HG03342 (cell line): ENCODE results near the gene PRKAR2A.
A peak's percentile ranks its signal among the peaks of the same experiment; 100 is the strongest.

Source experiments
- ATAC-seq: cut with Tn5 transposase; IDR thresholded peaks from one replicate; pipeline ENCODE4 v1.9.1; 2021; ENCODE audit warnings: mild to moderate bottlenecking, moderate library complexity; ENCODE audit not compliant: unreplicated experiment

The PRKAR2A gene

DNA sequence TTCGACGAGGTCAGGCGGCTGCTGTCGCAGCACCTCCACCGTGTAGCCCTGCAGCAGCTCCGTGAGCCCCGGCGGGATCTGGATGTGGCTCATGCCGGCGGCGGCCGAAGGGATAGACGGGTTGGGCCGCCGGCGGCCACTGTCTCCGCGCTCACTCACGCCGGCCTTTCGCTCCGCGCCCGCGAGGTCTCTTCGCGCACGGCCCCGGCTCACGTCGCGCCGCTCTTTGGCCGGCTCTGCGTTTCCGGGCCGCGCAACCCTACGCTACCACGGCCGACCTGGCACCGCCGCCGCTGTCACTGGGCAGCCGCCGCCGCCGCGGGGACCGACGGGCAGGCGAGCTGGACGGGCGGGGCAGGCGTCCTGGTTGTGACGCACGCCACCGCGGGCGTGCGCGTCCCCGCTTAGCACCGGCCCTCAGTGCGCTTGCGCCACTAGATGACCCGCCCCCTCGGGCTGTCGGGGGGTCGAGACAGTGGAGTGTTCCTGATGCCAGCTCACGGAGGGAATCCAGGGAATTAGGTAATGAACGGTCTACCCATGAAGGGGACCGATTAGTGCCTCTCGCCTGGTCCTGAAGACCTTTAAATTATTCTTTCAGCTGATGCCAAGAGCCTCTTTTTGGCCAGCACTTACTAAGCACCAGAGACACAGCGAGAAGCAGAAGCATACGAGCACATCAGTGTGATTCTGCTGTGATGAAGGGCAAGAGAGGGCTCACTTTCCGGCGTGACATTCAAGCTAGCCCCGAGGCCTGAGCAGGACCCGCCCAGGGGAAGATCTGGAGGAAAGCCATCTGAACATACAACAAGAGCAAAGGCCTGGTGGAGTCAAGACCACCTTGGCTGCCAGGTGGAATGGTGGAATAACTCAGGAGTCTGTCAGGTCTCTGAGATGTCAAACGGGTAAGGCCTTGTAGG is at the start of gene PRKAR2A:
PRKAR2A (minus strand) TSS at position 371 of the 920 bp plus-strand sequence; CDS start at position 93, 278 bp downstream.
- ATAC-seq = peak; percentile 85

DNA sequence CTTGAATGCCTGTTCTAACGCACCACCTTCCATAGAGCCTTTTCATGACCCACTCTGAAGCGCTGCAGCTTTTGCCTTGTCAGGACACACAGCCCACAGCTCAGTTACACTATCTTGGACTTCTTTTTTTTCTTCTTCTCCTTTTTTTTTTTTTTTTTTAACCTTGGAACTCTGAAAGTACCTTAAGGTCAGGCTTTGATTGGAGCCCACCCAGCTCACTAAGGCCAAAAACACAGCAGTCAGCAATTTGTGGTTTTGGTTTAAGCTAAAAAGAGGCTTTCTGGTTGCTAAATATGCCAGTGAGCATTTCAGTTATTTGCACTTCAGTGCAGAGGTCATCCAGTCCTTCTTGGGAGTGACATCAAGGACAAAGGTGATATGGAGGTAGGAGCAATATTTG is 49.3 kb upstream of the PRKAR2A start:
- ATAC-seq = no peak

DNA sequence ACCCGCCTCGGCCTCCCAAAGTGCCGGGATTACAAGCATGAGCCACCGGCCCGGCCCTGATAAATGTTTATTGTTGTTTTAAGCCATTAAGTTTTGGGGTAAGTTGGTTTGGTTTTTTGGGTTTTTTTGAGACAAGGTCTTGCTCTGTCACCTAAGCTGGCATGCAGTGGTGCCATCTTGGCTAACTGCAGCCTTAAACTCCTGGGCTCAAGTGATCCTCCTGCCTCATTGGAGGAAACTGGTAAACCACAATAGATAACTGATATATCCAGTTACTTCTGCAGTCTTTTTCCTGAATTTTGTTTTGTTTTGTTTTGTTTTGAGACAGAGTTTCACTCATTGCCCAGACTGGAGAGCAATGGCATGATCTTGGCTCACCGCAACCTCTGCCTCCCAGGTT is 46.8 kb upstream of the PRKAR2A start:
- no peak for ATAC-seq

DNA sequence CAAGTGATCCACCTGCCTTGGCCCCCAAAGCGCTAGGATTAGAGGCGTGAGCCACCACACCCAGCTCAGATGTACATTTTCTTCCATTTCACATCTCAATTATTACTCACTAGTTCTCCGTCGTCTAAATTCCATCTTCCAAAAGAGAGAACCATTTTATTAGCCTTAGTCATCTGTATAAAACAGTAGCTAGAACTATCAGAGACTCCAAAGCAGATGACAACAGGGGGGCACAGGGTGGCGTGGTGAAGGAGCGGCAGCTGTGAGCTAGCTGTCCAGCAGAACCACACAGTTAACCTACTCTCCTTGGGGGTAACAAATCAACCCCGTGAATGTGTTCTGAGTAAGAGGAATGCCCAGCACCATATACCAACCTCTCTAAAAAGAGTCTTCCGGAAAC is 43.9 kb upstream of the PRKAR2A start:
- no peak for ATAC-seq

DNA sequence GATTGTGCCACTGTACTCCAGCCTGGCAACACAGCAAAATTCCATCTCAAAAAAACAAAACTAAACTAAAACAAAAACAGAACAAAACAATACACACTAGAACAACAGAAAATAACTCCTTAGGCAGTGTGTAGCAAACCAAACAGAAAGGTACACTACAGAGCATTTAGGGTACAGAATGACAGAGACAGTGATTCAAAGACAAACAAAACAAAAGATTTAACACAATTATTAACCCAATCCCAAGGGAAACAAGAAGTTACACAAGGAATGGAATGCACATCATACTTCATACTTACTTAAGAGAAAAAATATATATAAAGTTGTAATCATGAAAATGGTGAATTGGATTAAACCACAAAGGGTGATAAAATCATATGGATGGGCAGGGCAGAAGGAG is 38.1 kb upstream of the PRKAR2A start:
- no peak for ATAC-seq

DNA sequence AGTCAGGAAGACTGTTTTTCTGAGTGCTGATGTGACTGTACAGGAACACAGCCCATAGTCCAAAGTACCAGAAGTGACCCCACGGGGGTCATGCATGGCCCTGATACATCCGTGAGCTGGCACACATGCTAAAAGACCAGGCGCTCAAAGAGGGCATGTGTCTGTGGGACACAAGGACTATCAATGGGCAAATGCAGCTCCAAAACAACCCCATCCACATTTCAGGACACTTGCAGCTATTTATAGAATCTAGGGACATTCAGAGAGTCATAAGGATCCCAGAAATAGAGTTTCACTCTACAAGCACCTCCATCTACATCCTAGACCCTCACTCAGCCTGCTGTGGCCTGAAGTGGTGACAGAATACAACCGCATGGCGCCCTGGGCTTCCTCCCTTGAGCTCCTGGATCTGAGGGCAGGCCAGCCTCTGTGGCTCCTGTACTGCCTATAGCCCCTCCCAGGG is 34.0 kb upstream of the PRKAR2A start:
- ATAC-seq = no peak

DNA sequence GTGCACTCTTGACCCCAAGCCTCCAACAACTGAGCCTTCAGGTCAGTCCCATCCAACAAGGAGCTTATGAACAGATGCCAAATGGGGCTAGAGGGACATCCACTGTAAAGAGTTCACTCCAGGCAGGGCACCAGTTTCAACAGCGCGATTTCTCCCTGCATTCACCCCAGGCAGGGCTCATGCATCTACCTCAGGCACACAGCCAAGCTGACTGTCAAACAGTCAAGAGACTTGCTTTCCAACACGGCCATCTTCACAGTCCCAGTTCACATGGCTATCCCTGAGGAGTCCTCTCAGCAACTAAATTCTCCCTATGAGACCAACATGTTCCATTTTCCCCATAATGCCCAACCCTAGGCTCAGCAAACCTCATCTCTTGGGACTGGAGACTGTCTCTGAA is 33.3 kb upstream of the PRKAR2A start:
- no peak for ATAC-seq

DNA sequence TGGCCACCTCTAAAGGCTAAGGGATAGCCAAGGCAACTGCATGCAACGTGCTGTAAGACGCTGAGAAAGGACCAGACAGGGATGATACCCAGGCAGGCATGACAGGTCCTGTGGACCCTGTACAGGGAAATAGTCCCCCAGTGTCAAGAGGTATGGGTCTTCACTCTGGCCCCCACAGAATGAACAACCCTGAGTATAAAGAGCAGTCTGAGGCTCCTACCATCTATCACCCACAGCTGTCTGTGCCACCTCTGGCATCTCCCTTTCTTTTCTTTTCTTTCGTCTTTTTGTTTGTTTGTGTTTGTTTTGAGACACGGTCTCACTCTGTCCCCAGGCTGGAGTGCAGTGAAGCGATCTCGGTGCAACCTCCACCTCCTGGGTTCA is 32.3 kb upstream of the PRKAR2A start:
- ATAC-seq = no peak

DNA sequence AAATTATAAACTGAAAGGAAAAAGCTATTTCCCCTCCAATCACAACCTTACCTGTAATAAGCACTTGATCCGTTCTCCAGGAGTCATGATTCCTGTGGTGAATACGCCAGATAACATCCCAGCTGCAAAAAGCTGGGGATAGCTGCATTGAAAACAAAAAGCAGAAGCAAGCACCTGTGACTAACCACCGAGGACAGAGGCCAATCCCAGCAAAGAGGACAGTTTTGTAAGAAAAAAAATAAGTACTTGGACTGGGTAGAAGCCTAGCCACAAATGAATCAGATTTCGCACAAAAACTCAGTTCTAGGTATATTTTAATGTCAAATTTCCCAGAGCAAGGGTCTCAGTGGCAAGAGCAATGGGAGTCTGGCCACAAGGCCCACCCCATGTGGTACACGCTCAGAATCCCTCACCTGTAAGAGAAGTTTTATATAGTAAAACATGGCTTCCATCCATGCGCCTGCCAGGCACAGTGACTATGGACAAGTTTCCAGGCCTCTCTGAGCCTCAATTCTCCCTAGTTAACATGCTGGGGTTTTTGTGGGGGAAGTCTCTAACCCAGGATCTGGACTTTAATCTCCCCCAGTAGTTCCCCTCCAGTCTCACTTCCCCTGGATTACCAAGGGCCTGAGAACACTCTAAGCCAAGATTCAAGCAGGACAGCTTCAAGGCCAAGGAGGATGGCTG is 31.8 kb upstream of the PRKAR2A start:
- no peak for ATAC-seq

DNA sequence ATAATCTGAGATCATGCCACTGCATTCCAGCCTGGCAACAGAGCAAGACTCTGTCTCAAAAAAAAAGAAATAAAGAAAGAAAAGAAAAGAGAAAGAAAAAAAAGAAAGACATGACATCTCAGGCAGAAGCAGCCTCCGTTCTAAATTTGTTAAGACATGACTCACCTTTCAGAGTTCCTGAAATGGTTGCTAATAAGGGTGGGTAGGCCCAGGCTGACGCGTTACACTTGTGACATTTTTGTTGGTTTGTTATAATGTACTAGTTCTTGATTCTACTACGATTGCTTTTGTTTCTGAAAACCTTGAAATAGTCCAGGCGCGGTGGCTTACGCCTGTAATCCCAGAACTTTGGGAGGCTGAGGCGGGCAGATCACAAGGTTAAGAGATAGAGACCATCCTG is 30.0 kb upstream of the PRKAR2A start:
- no peak for ATAC-seq

DNA sequence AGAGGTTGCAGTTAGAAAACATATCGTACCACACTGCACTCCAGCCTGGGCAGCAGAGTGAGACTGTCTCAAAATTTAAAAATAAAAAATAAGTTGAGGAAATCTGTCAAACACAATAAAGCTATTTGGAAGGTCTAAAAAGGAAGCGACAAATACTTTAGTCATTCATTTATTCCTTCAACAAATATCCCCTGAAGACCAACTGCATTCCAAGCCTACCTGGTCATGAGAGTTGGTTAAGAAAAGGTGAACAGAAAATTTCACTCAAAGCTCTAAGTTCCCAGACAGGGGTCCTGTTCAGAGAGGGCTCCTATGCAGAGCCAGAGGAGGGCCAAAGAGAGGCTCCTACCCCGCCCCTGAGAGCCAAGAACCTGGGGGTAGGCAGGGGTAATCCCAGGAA is 15.4 kb upstream of the PRKAR2A start:
- ATAC-seq = no peak

DNA sequence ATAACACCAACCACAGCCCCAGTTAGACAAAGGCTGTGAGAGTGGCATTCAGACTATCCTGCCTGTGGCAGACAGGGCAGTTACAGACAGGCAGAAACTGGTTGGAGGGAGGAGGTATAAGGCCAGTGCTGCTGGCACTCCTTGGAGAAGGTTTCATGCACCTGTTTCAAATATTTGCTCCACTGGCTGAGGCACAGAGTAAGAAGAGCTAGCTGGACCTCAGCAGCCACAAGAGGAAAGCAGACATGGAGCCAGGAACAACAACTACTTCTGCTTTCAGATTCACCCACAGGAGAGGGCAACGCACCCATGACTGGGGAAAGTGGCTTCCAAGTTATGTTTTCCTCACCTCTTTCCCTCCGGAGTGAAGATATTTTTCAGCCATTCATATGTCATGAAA is 11.5 kb upstream of the PRKAR2A start:
- ATAC-seq = no peak

DNA sequence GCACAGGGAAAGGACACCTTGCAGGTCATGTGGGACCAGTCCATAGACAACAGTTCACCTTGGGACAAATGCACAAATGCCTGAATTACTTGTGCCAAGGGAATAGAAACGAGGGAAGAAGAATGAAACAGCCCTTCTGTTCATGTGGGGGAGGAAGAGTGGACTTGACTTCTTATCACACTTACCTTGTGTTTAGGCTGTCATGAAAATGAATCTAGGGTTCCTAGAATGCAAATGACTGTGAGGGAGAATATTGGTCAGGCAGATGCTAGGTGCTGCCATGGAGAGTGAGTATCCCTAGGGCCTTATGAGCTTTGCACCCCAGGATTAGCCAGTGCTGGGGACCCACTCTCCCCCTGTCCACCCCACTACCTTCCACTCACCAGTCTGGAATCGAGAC is 11.0 kb upstream of the PRKAR2A start:
- no peak for ATAC-seq

DNA sequence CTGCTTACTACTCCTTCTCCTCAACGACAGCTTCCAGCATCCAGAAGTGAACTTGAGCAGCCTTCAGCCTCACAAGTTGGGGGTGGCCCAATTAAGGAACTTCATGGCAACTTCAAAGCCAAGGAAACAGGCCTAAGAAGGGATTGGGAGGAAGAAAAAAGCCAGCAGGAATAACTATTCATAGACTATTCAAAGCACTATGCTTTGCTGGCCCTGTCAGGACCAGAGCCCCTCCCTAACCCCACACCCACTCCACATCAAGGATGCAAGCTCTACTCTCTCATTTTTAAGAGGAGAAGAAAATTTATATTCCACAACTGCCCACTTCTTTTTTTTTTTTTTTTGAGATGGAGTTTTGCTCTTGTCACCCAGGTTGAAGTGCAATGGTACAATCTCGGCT is 10.0 kb upstream of the PRKAR2A start:
- no peak for ATAC-seq

DNA sequence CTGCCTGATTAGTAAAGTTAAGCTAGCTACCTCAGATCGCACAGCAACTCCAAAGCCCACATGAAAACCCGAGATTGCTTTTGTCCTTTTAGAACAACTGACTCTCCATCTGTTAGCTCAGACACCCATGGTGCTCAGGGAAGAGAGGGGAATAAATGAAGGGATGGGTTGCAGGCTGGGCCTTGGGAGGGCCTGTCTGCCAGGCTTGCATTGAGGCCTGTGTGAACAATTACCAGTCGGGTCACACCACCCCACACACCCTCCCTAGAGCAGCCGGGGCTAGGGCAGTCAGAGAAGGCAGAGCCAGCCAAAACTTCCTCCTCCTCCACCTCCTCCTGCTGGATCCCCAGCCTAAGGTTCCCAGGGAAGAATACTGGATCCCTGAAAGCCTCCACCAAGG is 8.8 kb upstream of the PRKAR2A start:
- no peak for ATAC-seq

DNA sequence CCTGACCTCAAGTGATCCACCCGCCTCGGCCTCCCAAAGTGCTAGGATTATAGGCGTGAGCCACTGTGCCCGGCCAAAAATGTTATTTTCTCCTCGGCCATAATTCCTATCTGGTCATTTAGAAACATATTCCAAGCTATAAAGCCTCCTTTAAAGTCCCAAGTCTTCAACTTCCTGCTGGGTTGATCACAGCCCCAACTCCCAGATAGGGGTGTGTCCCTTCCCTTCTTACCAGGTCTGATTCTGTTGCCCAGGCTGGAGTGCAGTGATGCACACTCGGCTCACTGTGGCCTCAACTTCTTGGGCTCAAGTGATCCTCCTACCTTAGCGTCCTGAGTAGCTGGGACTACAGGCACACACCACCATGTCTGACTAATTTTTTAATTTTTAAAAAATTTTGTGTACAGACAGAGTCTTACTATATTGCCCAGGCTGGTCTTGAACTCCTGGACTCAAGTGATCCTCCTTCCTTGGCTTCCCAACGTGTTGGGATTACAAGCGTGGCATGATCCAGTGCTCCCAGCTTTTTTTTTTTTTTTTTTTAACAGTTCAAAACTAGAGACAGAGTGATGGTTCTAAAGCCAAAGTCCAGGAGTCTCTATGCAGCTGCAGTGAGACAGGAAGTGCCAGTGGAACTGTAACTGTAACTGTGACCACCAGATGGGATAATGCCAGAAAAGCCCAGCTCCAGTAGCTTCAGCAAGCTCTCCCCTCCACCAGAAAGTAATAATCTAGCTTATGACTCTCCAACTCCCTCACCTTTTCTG is 8.2 kb upstream of the PRKAR2A start:
- no peak for ATAC-seq

DNA sequence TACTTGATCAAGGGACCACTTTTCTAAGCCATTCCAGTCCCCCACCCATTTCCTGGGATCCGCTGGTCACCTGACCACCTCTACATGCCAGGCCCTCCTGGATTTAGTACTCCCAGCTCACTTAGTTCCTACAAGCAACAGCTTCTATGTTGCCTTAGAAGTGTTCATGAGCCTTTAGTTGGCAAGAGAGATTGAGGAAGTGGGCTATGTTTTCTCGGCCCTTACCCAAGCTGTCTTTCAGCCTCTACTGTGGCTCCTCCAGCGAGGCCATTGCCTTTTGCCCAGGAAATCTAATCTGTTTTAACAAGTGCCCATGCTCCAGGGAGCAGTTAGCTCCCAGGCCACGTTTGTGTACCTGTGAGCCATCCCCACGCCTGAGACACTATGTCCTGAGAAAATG is 4.5 kb upstream of the PRKAR2A start:
- ATAC-seq = no peak

DNA sequence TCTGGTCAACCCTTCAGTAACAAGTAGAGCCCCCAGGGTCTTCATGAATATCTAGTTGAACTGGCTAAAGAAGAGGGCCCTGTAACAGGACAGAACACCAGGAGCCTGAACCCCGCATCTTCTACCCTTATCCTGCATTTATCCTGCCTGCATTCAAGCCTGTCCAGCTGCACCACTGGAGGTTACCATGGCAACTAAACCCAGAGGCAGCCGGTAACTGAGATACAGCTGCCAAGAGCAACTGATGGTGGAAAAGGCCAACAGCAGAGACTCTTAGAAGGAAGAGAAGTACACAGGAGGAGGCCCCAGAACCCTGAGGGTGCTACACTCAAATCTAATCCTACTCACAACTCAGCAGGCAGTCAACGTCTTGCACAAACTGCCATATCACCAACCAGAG is 3.7 kb upstream of the PRKAR2A start:
- no peak for ATAC-seq

DNA sequence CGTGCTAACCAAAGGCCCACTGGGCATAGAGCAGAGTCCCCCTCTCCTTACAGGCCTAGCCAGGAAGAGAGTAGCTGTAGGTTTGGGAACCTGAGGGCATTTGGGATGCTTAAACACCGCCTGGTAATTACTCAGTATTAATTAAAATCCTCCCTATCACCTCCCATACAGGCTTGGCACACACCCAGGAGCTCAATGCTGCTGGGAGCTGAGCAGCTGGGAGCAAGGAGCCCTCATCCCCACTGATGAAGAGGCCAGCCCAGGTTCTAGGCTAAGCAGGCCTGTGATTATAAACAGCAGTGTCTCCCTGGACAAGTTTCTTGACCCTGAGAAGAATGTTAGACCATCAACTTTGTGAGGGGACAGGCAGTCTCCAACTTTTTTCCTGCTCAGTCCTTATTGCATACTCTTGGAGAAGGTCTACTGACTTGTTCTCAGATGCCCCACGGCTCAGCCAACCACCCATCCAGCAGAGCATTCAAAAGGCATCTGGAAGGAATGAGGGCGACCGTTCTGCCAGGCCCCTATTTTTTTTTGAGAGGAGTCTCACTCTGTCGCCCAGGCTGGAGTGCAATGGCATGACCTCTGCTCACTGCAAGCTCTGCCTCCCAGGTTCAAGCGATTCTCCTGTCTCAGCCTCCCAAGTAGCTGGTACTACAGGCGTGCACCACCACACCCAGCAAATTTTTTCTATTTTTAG is 1.3 kb upstream of the PRKAR2A start:
- ATAC-seq = no peak

DNA sequence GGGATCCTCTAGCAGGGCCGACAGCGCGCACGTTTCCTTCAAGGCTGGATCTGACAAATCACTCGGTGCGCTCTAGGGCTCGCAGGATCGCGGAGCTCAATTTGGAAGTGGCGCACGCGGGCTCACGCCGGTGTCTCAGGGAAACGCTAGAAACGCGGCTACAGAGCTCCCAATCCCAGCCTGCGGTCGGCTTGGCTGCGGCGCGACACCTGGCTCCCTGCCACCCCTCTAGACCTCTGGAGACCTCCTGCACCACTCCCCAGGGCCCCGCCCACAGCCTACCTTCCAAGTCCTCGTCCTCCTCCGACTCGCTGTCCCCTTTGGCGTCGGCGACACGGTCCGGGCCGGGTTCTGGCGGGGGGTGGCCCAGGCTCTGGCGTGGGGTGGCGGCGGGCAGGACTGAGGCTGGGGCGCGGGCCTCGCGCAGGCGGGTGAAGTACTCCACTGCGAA is 596 bp downstream of the PRKAR2A start:
- ATAC-seq = peak; percentile 12

DNA sequence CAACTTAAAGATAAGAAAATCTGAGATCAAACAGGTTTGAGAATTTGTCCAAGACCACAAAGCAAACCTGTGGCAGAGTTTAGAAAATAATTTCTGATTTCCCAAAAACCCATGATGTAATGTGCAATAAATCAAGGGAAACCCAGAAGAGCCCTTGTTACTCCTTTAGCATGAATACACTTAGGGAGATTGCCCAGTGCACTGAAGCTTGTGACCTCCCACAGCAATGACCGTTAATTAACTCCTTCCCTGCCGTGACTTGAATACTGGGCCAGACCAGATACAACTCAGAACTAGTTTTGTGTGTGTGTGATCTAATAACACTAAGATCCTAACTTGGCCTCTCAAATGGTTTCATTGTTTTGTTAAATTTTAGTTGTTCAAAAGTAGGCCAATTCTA is 2.5 kb downstream of the PRKAR2A start:
- ATAC-seq = no peak
